Progenitor cell of endocrine pancreas (in vitro differentiated cells): ENCODE results near the gene CSMD2. TPM values are rescaled to one million over a fixed set of nuclear protein-coding genes. Genes with fewer than 3 reads are reported as not detected.

Experiments used
- DNase-seq: peaks from one replicate; pipeline ENCODE4 v3.0.0; 2021; ENCODE audit warnings: low spot score; ENCODE audit not compliant: unreplicated experiment
- H3K27ac Mint-ChIP-seq: 2 replicates; pipeline ENCODE4 v1.8.0; 2021; ENCODE audit warnings: mild to moderate bottlenecking, moderate library complexity, mixed read lengths
- H3K27me3 Mint-ChIP-seq: 2 replicates; pipeline ENCODE4 v1.8.0; 2021; ENCODE audit warnings: mixed read lengths
- H3K36me3 Mint-ChIP-seq: 2 replicates; pipeline ENCODE4 v1.8.0; 2022; ENCODE audit warnings: mixed read lengths; ENCODE audit not compliant: insufficient read depth
- H3K4me1 Mint-ChIP-seq: 2 replicates; pipeline ENCODE4 v1.8.0; 2021; ENCODE audit warnings: low read depth, mixed read lengths
- H3K4me3 Mint-ChIP-seq: 2 replicates; pipeline ENCODE4 v1.8.0; 2021; ENCODE audit warnings: low read depth, mild to moderate bottlenecking, moderate library complexity, mixed read lengths
- H3K9me3 Mint-ChIP-seq: 2 replicates; pipeline ENCODE4 v1.8.0; 2021; ENCODE audit warnings: low read depth, mixed read lengths
- total RNA-seq: library from RNA; stranded (reverse); gene quantifications from 2 replicates; pipeline ENCODE4 v1.2.1, GENCODE V29; 2021
- TF ChIP-seq, protein P1 (sequence below): fragments of 200-600 bp; sonication (generic); IDR thresholded peaks from one replicate; pipeline ENCODE4 v1.5.0; 2021; ENCODE audit warnings: antibody characterized with exemption, mild to moderate bottlenecking; ENCODE audit not compliant: unreplicated experiment

The CSMD2 gene
- total RNA-seq, 1 donor from 2014 or later: 0.38 TPM

DNA sequence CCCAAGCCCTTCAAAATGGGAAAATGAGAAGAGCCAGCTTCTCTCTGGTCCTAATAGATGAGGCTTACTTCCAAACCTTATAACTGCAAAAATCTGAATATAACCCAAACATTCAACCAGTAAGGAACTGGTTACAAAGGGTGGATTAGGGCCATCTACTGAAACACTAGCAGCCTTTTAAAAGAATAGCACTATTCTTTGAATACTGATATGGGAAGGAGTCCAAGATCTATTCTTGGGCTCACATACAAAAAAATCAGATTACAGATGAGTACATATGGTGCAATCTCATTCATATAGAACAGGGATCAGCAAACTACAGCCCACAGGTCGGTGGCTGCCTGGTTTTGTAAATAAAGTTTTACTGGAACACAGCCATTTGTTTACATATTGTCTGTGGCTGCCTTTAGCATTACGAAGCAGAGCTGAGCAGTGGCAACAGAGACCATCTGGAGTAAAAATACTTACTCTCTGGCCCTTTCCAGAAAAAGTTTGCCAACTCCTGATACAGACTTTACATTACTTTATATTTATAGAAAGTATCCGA lies 524.8 kb downstream of the CSMD2 start:
- TF ChIP-seq, protein P1, sequence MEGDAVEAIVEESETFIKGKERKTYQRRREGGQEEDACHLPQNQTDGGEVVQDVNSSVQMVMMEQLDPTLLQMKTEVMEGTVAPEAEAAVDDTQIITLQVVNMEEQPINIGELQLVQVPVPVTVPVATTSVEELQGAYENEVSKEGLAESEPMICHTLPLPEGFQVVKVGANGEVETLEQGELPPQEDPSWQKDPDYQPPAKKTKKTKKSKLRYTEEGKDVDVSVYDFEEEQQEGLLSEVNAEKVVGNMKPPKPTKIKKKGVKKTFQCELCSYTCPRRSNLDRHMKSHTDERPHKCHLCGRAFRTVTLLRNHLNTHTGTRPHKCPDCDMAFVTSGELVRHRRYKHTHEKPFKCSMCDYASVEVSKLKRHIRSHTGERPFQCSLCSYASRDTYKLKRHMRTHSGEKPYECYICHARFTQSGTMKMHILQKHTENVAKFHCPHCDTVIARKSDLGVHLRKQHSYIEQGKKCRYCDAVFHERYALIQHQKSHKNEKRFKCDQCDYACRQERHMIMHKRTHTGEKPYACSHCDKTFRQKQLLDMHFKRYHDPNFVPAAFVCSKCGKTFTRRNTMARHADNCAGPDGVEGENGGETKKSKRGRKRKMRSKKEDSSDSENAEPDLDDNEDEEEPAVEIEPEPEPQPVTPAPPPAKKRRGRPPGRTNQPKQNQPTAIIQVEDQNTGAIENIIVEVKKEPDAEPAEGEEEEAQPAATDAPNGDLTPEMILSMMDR: no peak
- Mint-ChIP-seq H3K36me3 (no peaks in the 10 kb centered on the region), H3K4me3 (no peak overlapping the region), H3K27ac (no peak overlapping the region), H3K9me3 (no peaks in the 10 kb centered on the region), H3K4me1 (no peaks in the 10 kb centered on the region), H3K27me3 (peaks cover 17% of the 10 kb centered on the region)
- no peak for DNase-seq

DNA sequence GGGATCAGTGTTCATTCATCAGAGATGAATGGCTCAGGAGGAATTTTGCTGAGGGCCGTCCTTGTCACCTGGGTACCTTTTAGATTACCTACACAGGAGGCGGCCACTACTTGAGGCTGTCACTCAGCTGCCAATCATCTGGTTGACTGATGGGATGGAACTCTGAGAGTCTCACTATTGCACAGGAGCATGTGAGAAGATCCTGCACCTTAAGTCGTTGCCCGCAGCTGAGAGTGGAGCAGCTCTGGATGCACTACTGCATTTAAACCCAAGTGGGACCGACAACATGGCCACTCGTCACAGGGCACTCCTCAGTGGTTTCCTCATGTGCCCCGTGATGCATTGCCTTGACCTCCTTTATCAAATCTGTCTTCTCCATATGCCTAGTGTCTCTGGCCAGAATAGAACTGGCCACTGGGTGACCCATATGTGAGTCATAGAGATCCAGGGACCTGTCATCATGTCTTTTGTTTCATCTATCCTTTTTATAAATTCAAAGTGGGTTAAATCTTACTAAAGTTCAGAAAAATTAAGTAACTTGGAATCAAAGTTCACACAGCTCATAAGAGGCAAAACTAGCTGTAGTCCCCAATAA lies 527.1 kb downstream of the CSMD2 start:
- no peak overlapping the region for H3K4me3 Mint-ChIP-seq
- H3K36me3 Mint-ChIP-seq: no peaks in the 10 kb centered on the region
- peaks cover 33% of the 10 kb centered on the region for H3K27me3 Mint-ChIP-seq
- no peak overlapping the region for H3K27ac Mint-ChIP-seq
- no peaks in the 10 kb centered on the region for H3K9me3 Mint-ChIP-seq
- DNase-seq: no peak
- TF ChIP-seq, protein P1: no peak
- H3K4me1 Mint-ChIP-seq: no peaks in the 10 kb centered on the region

DNA sequence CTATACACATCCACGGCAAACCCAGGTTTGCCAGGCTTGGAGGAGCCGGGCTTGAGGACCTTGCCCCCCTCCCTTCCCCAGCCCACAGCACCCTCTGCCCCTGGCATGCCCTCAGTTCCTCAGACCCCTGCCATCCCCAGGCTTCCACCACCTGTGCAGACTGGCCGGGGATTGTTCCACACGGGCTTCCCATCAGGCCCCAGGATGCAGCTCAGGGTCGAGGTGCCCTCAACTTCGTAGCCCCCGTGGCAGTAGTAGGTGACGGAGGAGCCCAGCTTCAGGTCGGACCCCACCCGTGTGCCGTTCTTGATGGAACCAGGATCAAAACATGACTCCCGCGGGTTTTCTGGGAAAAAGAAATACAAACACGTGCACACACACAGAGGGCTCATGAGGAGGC lies 528.8 kb downstream of the CSMD2 start:
- Mint-ChIP-seq H3K9me3 (no peaks in the 10 kb centered on the region), H3K27ac (no peak overlapping the region)

DNA sequence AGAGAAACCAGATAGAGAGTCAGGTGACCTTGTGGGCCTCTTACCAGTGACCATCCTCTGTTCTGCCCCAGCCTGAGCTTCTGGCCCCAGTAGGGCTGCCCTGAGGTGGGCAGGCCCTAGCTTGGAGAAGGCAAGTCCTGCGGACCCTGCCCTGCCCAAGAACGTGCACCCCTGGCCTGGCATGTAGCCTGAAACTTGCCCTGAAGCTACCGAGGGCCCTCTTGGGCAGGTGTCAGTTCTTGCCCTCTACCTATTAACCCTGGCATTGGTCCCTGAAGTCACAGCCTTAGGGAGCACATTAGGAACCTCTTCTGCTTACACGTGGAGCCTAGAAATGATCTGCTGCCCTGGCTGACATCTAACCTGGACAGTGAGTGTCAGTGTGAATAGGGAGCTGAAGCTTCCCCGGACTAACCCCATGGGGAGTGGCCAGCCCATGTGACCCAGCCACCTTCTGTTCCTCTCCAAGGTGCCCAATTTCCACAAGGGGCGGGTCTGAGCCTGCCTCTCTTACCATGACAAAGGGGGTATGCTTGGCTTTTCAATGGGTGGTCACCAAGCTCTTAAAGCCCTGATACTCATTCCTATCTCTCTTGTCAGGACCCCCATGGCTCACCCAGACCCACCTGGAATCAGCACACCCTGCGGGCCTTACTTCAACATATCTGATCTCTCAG lies 529.6 kb downstream of the CSMD2 start:
- no peak for DNase-seq
- peak overlapping the region; percentile 83 for H3K27ac Mint-ChIP-seq

More for the DNA sequence above, 528.8 kb downstream of the CSMD2 start:
- DNase-seq: no peak
- Mint-ChIP-seq H3K36me3 (no peaks in the 10 kb centered on the region), H3K4me3 (no peak overlapping the region), H3K4me1 (no peaks in the 10 kb centered on the region), H3K27me3 (peaks cover 36% of the 10 kb centered on the region)
- TF ChIP-seq, protein P1: no peak

DNA sequence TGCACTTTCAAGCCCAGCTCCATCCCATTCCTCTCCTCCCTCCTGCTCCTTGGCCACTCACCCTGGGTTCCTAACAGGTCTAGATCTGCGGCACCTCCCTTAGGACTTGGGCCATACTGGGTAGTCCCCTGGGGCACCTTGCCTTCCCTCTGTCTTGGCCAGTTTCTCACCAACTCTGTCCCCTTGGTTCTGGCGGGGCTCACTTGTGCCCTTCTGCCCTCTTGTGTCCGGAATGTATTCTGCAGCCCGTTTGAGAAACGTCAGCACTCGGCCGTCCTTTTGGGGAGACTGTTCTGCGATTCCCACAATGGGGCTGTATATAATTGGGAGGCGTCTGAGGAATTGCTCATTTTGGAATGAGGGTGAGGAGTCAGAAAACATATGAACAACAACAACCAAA lies 530.2 kb downstream of the CSMD2 start:
- peak overlapping the region; percentile 83 for H3K27ac Mint-ChIP-seq
- H3K4me3 Mint-ChIP-seq: no peak overlapping the region
- TF ChIP-seq, protein P1: peak; percentile 70
- peaks cover 47% of the 10 kb centered on the region for H3K27me3 Mint-ChIP-seq
- no peaks in the 10 kb centered on the region for H3K4me1 Mint-ChIP-seq
- H3K9me3 Mint-ChIP-seq: no peaks in the 10 kb centered on the region
- H3K36me3 Mint-ChIP-seq: no peaks in the 10 kb centered on the region
- DNase-seq: peak; percentile 31

More for the DNA sequence above, 529.6 kb downstream of the CSMD2 start:
- Mint-ChIP-seq H3K4me1 (no peaks in the 10 kb centered on the region), H3K9me3 (no peaks in the 10 kb centered on the region), H3K4me3 (no peak overlapping the region), H3K27me3 (peaks cover 42% of the 10 kb centered on the region), H3K36me3 (no peaks in the 10 kb centered on the region)
- TF ChIP-seq, protein P1: no peak
